OCI-LY1 (cell line): ENCODE data around the gene NPR2.

Experiments used
- H2AFZ ChIP-seq: fragments of 200-600 bp; sonication (generic), shearing (Covaris generic); 2 replicates; pipeline ENCODE4 v1.6.0; 2014; ENCODE audit warnings: antibody characterized with exemption, mild to moderate bottlenecking, low read length
- H3F3A ChIP-seq: fragments of 200-600 bp; sonication (generic), shearing (Covaris generic); 2 replicates; pipeline ENCODE4 v1.6.0; 2014; ENCODE audit warnings: mild to moderate bottlenecking, antibody characterized with exemption, low read length, moderate library complexity; ENCODE audit not compliant: insufficient read depth
- H3K27ac ChIP-seq: fragments of 200-600 bp; sonication (generic); 2 replicates; pipeline ENCODE4 v1.5.1; 2014; ENCODE audit warnings: low read length, mixed run types, mild to moderate bottlenecking, low read depth; ENCODE audit not compliant: poor library complexity, severe bottlenecking
- H3K27me3 ChIP-seq: fragments of 200-600 bp; sonication (generic); 2 replicates; pipeline ENCODE4 v1.6.0; 2014; ENCODE audit warnings: antibody characterized with exemption, mild to moderate bottlenecking, low read length, moderate library complexity; ENCODE audit not compliant: insufficient read depth
- H3K36me3 ChIP-seq: fragments of 200-600 bp; sonication (generic); 2 replicates; pipeline ENCODE4 v1.6.1; 2014; ENCODE audit warnings: mild to moderate bottlenecking, antibody characterized with exemption, low read length, moderate library complexity, mixed read lengths; ENCODE audit not compliant: insufficient read depth
- H3K4me1 ChIP-seq: fragments of 200-600 bp; sonication (generic); 2 replicates; pipeline ENCODE4 v1.5.1; 2014; ENCODE audit warnings: mild to moderate bottlenecking, low read length, moderate library complexity; ENCODE audit not compliant: insufficient read depth, severe bottlenecking
- H3K4me2 ChIP-seq: fragments of 200-600 bp; sonication (generic), shearing (Covaris generic); 2 replicates; pipeline ENCODE4 v1.6.1; 2014; ENCODE audit warnings: low read length
- H3K4me3 ChIP-seq: fragments of 200-600 bp; sonication (generic); 2 replicates; pipeline ENCODE4 v1.5.1; 2014; ENCODE audit warnings: low read length, low read depth, mild to moderate bottlenecking, mixed read lengths; ENCODE audit not compliant: poor library complexity, severe bottlenecking
- H3K79me2 ChIP-seq: fragments of 200-600 bp; shearing (Covaris generic); 2 replicates; pipeline ENCODE4 v1.6.1; 2016; ENCODE audit warnings: mixed run types, low read length, mixed read lengths; ENCODE audit not compliant: insufficient read depth
- H3K9ac ChIP-seq: fragments of 200-600 bp; sonication (generic), shearing (Covaris generic); 2 replicates; pipeline ENCODE4 v1.6.1; 2014; ENCODE audit warnings: mild to moderate bottlenecking, low read length, mixed read lengths
- H3K9me2 ChIP-seq: fragments of 200-600 bp; sonication (generic), shearing (Covaris generic); 2 replicates; pipeline ENCODE4 v1.6.1; 2014; ENCODE audit warnings: low read depth, mild to moderate bottlenecking, low read length, mixed read lengths
- H3K9me3 ChIP-seq: fragments of 200-600 bp; shearing (Covaris generic); 2 replicates; pipeline ENCODE4 v1.6.1; 2014; ENCODE audit warnings: low read length, mixed read lengths
- H4K20me1 ChIP-seq: fragments of 200-600 bp; sonication (generic), shearing (Covaris generic); 2 replicates; pipeline ENCODE4 v1.6.0; 2016; ENCODE audit warnings: mild to moderate bottlenecking, low read length; ENCODE audit not compliant: insufficient read depth
- EZH2 ChIP-seq: fragments of 200-600 bp; sonication (generic), shearing (Covaris generic); IDR thresholded peaks from 2 replicates; pipeline ENCODE4 v1.8.0; 2017; ENCODE audit warnings: borderline replicate concordance, mixed run types, mild to moderate bottlenecking, antibody characterized with exemption, low read length, moderate library complexity, mixed read lengths
- TF ChIP-seq, protein P1 (sequence below): fragments of 200-600 bp; sonication (generic), shearing (Covaris generic); IDR thresholded peaks from 2 replicates; pipeline ENCODE4 v1.5.1; 2017; ENCODE audit warnings: mild to moderate bottlenecking, antibody characterized with exemption, low read length, moderate library complexity, mixed read lengths

The NPR2 gene

DNA sequence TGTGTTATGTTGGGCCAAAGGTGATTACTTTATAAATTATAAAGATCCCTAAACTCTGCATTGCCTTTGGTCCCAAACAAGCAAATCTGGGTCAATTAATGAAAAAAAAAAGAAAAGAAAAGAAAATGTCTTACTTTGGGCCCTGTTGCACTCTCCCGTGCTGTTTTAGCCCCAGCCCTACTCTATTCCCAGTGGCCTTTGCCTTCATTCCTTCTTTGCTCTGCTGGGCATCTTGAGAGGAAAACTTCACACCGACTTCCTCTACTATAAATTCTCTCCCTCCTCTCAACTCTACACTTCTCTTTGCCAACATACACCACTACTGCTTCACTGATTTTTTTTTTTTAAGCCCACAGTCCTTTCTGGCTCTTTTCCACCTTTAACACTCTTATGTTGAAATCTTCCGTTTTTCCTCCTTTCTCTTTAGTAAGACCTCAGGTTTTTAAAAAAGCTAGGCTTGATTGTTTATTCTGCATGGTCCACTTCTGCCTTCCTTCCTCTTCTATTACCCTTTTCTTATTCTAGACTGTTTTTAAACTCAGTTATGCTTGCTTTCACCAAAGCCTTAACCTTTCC is 32.8 kb upstream of the NPR2 start:
- Histone ChIP-seq H3K9me3 (no peaks in the 10 kb centered on the region), H3K79me2 (no peaks in the 10 kb centered on the region), H3K36me3 (0 out of 2 replicates have a peak, but pooled peaks cover 4% of the 10 kb centered on the region), H4K20me1 (no peaks in the 10 kb centered on the region), H3K9ac (peak overlapping the region; percentile 95; the same call in 1 of the 2 replicates), H3K4me3 (peak overlapping the region; percentile 90), H3K27me3 (no peaks in the 10 kb centered on the region), H3K4me1 (peaks cover 31% of the 10 kb centered on the region), H3K9me2 (no peaks in the 10 kb centered on the region), H3F3A (no peaks in the 10 kb centered on the region), H3K27ac (peak overlapping the region; percentile 91), H3K4me2 (peak overlapping the region; percentile 96), H2AFZ (no peak overlapping the region)
- TF ChIP-seq EZH2 = no peak
- TF ChIP-seq, protein P1, sequence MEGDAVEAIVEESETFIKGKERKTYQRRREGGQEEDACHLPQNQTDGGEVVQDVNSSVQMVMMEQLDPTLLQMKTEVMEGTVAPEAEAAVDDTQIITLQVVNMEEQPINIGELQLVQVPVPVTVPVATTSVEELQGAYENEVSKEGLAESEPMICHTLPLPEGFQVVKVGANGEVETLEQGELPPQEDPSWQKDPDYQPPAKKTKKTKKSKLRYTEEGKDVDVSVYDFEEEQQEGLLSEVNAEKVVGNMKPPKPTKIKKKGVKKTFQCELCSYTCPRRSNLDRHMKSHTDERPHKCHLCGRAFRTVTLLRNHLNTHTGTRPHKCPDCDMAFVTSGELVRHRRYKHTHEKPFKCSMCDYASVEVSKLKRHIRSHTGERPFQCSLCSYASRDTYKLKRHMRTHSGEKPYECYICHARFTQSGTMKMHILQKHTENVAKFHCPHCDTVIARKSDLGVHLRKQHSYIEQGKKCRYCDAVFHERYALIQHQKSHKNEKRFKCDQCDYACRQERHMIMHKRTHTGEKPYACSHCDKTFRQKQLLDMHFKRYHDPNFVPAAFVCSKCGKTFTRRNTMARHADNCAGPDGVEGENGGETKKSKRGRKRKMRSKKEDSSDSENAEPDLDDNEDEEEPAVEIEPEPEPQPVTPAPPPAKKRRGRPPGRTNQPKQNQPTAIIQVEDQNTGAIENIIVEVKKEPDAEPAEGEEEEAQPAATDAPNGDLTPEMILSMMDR = no peak

DNA sequence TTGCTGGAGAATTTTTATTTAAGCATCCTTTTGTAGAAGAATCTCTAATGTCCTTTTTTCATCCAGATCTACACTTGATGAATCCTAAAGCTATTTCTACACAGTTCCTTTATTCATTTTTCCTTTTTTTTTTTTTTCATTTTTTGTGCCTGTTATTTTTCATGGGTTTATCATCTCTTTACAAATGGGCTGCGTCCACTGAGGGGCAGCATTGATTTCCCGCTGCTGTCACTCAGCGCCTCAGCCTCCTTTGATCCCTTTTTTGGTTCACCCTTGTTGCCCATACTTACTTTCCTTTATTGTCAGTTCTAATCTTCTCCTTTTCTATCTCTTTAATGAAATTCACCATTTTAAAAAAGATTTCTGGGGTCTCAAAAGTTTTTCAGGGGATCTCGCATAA is 31.6 kb upstream of the NPR2 start:
- TF ChIP-seq EZH2 = no peak
- TF ChIP-seq, protein P1 = no peak
- no peak overlapping the region for H2AFZ ChIP-seq
- H3K27me3 ChIP-seq = no peaks in the 10 kb centered on the region
- H3K36me3 ChIP-seq = peaks cover 4% of the 10 kb centered on the region; the same call in 1 of the 2 replicates
- H3K4me1 ChIP-seq = peaks cover 31% of the 10 kb centered on the region
- no peaks in the 10 kb centered on the region for H3F3A ChIP-seq
- H3K9ac ChIP-seq = no peak overlapping the region
- H4K20me1 ChIP-seq = no peaks in the 10 kb centered on the region
- H3K9me3 ChIP-seq = no peaks in the 10 kb centered on the region
- no peaks in the 10 kb centered on the region for H3K9me2 ChIP-seq
- no peaks in the 10 kb centered on the region for H3K79me2 ChIP-seq
- H3K27ac ChIP-seq = no peak overlapping the region
- no peak overlapping the region for H3K4me3 ChIP-seq
- H3K4me2 ChIP-seq = no peak overlapping the region

DNA sequence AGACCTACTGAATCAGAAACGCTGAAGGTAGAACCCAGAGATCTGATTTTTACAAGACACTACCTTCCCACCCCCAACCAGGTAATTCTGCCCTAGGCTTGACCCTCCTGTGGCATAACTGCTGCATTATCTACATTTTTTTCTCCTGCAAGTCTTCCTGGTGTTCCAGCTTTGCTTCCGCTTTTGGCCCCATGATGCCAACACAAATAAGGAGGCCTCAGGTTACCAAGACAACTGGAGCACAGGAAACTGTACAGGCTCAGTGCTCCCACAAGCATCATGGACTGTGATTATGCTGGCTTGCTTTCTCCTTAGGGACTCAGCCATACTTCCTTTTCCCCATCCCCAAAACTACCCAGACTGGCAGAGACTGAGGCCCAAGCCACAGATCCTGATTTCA is 30.7 kb upstream of the NPR2 start:
- no peak for TF ChIP-seq EZH2
- TF ChIP-seq, protein P1 = no peak
- no peak overlapping the region for H3K4me2 ChIP-seq
- no peaks in the 10 kb centered on the region for H3K9me2 ChIP-seq
- H3K79me2 ChIP-seq = no peaks in the 10 kb centered on the region
- no peaks in the 10 kb centered on the region for H3K9me3 ChIP-seq
- H4K20me1 ChIP-seq = no peaks in the 10 kb centered on the region
- H2AFZ ChIP-seq = no peak overlapping the region
- peaks cover 30% of the 10 kb centered on the region for H3K4me1 ChIP-seq
- H3K4me3 ChIP-seq = no peak overlapping the region
- H3K27me3 ChIP-seq = no peaks in the 10 kb centered on the region
- no peak overlapping the region for H3K27ac ChIP-seq
- H3F3A ChIP-seq = no peaks in the 10 kb centered on the region
- H3K9ac ChIP-seq = no peak overlapping the region
- peaks cover 8% of the 10 kb centered on the region; the same call in 1 of the 2 replicates for H3K36me3 ChIP-seq
